Gastroesophageal sphincter (tissue), 4 donors: Measurements from ENCODE around the gene UBE2R2. TPM values are rescaled to one million over a fixed set of nuclear protein-coding genes. Genes with fewer than 3 reads are reported as not detected.

Source experiments
- ATAC-seq: fragments of 150-250 bp; one replicate; pipeline ENCODE4 v1.9.1; 2016; ENCODE audit warnings: mild to moderate bottlenecking, moderate library complexity
- H3K27ac ChIP-seq, 4 donors: fragments of 200-600 bp; sonication (generic) in 3 of 4; 1 replicate in 3 of 4; 2 replicates in 1 of 4; pipeline ENCODE4 v1.5.1; 2016 to 2019
- H3K27me3 ChIP-seq: fragments of 200-600 bp; sonication (generic); one replicate; pipeline ENCODE4 v1.5.1; 2019
- H3K36me3 ChIP-seq, 2 donors: fragments of 200-600 bp; sonication (generic); one replicate each; pipeline ENCODE4 v1.5.1; 2019; ENCODE audit warnings: control low read depth in 1 of 2
- H3K4me1 ChIP-seq, 3 donors: fragments of 200-600 bp; sonication (generic); 1 replicate in 2 of 3; 2 replicates in 1 of 3; pipeline ENCODE4 v1.5.1; 2016 to 2019; ENCODE audit warnings: control low read depth in 2 of 3
- H3K4me3 ChIP-seq, 2 donors: fragments of 200-600 bp; sonication (generic); one replicate each; pipeline ENCODE4 v1.5.1; 2019; ENCODE audit warnings: mild to moderate bottlenecking in 1 of 2, moderate library complexity in 1 of 2
- H3K9me3 ChIP-seq, 3 donors: fragments of 200-600 bp; sonication (generic); one replicate each; pipeline ENCODE4 v1.5.1; 2017 to 2019; ENCODE audit warnings: control low read depth in 2 of 3
- EP300 ChIP-seq: sonication (generic); formaldehyde crosslinking; IDR thresholded peaks from one replicate; pipeline ENCODE4 v1.6.1; 2017; ENCODE audit warnings: antibody characterized with exemption, mild to moderate bottlenecking
- POLR2A ChIP-seq, 2 donors: fragments of 450-650 bp; IDR thresholded peaks; one replicate each; pipeline ENCODE4 v1.6.1; 2017; ENCODE audit warnings: antibody characterized with exemption in 2 of 2, mild to moderate bottlenecking in 2 of 2, moderate library complexity in 1 of 2
- POLR2AphosphoS5 ChIP-seq: sonication (generic); formaldehyde crosslinking; IDR thresholded peaks from one replicate; pipeline ENCODE4 v1.6.1; 2017; ENCODE audit warnings: antibody characterized with exemption
- WGBS, 2 donors: methylation state at CpG; one replicate each; pipeline ENCODE4 v1.1.5; 2018; ENCODE audit warnings: low coverage in 1 of 2; 5-methylcytosine and 5-hydroxymethylcytosine counted together
- total RNA-seq, 4 donors: library from RNA; depleted of rRNA; stranded (reverse); fragments of >200 nt; gene quantifications; one replicate each; pipeline ENCODE4 v1.1.0, GENCODE V29; 2016
- TF ChIP-seq, protein P1 (sequence below), 4 experiments: fragments of 200-600 bp in 2 of 4; fragments of 450-650 bp in 2 of 4; sonication (generic) in 1 of 4; IDR thresholded peaks; one replicate each; pipeline ENCODE4 v1.5.1; 2017 to 2019; ENCODE audit warnings: antibody characterized with exemption in 4 of 4, mild to moderate bottlenecking in 2 of 4, moderate library complexity in 2 of 4

The UBE2R2 gene
- total RNA-seq, 4 donors from 2014 or later: 26.5 to 43.9 (median 33.0) TPM

DNA sequence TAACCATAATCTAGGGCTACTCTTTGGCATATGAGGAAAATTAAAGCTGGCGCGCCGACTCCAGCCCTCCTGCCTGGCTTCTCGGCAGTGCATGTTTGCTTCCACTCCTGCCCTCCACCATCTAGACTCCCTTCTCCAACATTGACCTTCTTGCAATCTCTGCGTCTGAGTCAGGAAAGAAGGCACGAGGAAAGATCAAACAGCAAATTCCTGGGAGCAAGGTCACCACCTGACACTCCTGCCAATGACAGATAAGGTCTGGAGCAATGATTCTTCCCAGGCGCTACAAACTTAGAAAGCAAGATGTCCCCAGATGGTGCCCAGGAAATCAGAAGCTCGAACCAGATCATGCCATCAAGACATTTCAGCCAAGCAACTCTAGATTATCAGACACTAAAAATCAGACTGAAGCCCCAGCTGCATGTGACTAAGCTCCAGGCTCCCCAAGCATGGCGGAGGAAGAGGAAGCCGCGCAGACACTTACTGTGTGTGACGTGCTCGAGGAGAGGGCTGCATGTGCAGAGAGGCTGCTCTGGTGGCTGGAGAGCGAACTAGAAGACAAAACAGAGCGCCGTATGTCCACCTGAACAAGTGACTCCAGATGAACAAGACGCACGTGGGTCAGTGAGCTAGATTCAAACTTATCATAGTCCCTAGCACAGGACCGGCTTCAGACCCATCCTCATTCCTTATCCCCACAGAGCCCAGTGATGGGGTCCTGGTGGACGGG lies 115.3 kb downstream of the UBE2R2 start:
- H3K4me1 ChIP-seq: no peaks in the 10 kb centered on the region
- peaks cover 0 to 91% of the 10 kb centered on the region in 2 donors for H3K36me3 ChIP-seq
- no peaks in the 10 kb centered on the region for H3K9me3 ChIP-seq
- ATAC-seq: no peak
- H3K4me3 ChIP-seq: no peak overlapping the region
- TF ChIP-seq POLR2A (IDR thresholded peaks at IDR 0.05) (no peak), POLR2AphosphoS5 (no peak), EP300 (no peak)
- TF ChIP-seq, protein P1, sequence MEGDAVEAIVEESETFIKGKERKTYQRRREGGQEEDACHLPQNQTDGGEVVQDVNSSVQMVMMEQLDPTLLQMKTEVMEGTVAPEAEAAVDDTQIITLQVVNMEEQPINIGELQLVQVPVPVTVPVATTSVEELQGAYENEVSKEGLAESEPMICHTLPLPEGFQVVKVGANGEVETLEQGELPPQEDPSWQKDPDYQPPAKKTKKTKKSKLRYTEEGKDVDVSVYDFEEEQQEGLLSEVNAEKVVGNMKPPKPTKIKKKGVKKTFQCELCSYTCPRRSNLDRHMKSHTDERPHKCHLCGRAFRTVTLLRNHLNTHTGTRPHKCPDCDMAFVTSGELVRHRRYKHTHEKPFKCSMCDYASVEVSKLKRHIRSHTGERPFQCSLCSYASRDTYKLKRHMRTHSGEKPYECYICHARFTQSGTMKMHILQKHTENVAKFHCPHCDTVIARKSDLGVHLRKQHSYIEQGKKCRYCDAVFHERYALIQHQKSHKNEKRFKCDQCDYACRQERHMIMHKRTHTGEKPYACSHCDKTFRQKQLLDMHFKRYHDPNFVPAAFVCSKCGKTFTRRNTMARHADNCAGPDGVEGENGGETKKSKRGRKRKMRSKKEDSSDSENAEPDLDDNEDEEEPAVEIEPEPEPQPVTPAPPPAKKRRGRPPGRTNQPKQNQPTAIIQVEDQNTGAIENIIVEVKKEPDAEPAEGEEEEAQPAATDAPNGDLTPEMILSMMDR (IDR thresholded peaks at IDR 0.05): no peak
- 90 to 97% methylated on average over 6 to 16 of the region's 20 CpGs for WGBS, 2 donors
- no peak overlapping the region for H3K27ac ChIP-seq
- no peaks in the 10 kb centered on the region for H3K27me3 ChIP-seq

DNA sequence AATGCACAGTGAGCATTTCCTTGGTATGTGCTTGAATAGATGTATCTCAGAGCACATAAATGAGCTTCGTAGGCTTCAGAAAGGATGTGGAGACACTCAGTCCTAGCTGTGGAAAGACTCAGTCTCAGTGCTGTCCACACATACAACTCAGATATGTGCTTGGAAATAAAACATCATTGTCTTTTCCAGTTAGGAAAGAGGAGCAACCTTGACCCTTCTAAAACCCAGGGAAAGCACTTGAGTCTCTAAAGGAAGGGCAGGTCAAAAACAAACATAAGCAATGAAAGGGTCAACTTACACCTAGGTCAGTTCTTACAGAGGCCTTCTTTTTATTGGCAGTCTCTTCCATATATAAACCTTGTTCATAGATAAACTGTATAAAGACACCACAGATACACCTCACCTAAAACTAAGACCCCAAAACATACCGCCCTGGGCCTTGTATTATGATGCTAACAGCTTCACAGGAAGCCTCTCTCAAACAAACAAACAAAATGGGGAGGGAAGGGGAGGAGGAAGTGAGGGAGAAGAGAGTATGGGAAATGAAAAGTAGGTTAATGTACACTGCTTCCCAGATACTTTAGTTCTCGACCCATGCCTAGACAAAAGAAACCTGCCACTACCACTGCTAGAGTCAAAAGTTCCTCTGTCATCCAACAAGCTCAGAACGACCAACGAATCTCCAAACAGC lies 117.4 kb downstream of the UBE2R2 start:
- H3K4me1 ChIP-seq: no peaks in the 10 kb centered on the region
- no peak overlapping the region for H3K4me3 ChIP-seq
- no peak for ATAC-seq
- no peaks in the 10 kb centered on the region for H3K9me3 ChIP-seq
- no peaks in the 10 kb centered on the region for H3K27me3 ChIP-seq
- H3K36me3 ChIP-seq: peaks cover 0 to 85% of the 10 kb centered on the region in 2 donors
- WGBS, 2 donors: 64 to 86% methylated on average over 3 to 5 of the region's 5 CpGs
- no peak overlapping the region for H3K27ac ChIP-seq
- no peak for TF ChIP-seq POLR2AphosphoS5
- no peak for TF ChIP-seq POLR2A (IDR thresholded peaks at IDR 0.05)
- TF ChIP-seq, protein P1 (IDR thresholded peaks at IDR 0.05): no peak
- TF ChIP-seq EP300: no peak

DNA sequence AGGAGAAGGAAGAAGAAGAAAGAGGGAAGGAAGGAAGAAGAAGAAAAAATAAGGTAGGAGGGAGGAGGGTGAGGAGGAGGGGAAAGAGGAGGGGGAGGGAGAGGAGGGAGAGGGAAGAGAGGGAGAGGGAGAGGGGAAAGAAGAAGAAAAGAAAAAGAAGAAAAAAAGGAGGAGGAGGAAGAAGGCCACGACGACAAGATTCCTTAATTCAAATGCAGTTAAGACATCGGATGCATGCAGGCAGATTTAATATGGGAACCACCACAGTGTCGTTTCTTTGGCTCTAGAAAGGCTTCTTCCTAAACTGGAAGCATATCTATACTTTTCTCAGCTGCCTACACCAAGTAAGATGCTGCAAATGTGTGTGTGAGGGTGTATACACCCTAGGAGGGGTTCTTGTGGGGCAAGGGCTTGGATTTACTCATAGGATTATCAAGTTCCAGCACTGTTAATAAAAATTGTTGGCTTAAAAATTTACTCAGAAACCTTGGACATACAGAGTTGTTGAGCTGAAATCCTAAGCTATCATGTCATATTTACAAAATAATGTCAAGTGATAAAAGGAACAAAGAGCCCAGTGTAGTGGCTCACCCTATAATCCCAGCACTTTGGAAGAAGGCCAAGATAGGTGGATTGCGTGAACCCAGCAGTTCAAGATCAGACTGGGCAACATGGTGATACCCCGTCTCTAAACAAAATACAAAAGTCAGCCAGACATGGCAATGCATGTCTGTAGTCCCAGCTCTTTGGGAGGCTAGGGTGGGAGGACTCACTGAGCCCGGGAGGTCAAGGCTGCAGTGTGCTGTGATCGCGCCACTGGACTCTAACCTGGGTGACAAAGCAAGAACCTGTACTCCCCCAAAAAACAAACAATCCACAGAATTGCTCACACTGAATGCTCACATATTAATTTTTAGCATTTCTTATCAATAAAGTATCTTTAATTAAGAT lies 123.2 kb downstream of the UBE2R2 start:
- TF ChIP-seq EP300: no peak
- TF ChIP-seq POLR2AphosphoS5: no peak
- TF ChIP-seq POLR2A (IDR thresholded peaks at IDR 0.05): no peak
- TF ChIP-seq, protein P1 (IDR thresholded peaks at IDR 0.05): no peak
- peaks cover 0 to 16% (median 0%) of the 10 kb centered on the region in 3 donors for H3K4me1 ChIP-seq
- ATAC-seq: no peak
- H3K9me3 ChIP-seq: no peaks in the 10 kb centered on the region
- H3K27me3 ChIP-seq: no peaks in the 10 kb centered on the region
- H3K36me3 ChIP-seq: peaks cover 0 to 64% of the 10 kb centered on the region in 2 donors
- WGBS, 2 donors: 60 to 63% methylated on average over 9 of the region's 9 CpGs
- H3K4me3 ChIP-seq: no peak overlapping the region
- no peak overlapping the region for H3K27ac ChIP-seq

DNA sequence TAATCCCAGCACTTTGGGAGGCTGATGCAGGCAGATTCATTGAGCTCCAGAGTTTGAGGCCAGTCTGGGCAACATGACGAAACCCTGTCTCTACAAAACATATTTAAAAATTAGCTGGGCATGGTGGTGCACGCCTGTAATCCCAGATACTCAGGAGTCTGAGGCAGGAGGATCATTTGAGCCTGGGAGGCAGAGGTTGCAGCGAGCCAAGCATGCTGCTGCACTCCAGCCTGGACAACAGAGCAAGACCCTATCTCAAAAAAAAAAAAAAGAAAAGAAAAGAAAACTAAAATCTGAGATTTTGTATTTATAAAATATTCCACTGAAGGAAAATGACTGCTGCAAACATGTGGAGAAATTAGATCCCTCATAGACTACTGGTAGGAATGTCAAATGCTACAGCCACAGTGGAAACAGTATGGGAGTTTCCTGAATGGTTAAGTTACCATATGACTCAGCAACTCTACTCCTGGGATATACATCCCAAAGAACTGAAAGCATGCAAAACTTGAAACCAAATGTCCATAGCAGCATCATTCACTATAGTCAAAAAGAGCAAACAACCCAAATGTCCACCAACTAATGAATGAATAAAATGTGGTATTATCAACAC lies 125.6 kb downstream of the UBE2R2 start:
- H3K27ac ChIP-seq: no peak overlapping the region
- no peak overlapping the region for H3K4me3 ChIP-seq
- ATAC-seq: no peak
- peaks cover 0 to 34% (median 3%) of the 10 kb centered on the region in 3 donors for H3K4me1 ChIP-seq
- no peaks in the 10 kb centered on the region for H3K9me3 ChIP-seq
- 100% methylated on average over 2 of the region's 3 CpGs; no CpG with 5 or more reads in 1 of the 2 donors for WGBS, 2 donors
- H3K36me3 ChIP-seq: peaks cover 0 to 61% of the 10 kb centered on the region in 2 donors
- no peak for TF ChIP-seq POLR2AphosphoS5
- no peak for TF ChIP-seq POLR2A (IDR thresholded peaks at IDR 0.05)
- no peak for TF ChIP-seq EP300
- TF ChIP-seq, protein P1 (IDR thresholded peaks at IDR 0.05): no peak
- no peaks in the 10 kb centered on the region for H3K27me3 ChIP-seq
